Right lung (tissue), 5 donors: ENCODE data around the gene ANO6. TPM values are rescaled to one million over a fixed set of nuclear protein-coding genes. Genes with fewer than 3 reads are reported as not detected.

Experiments
- DNase-seq, 2 donors: peaks; one replicate each; pipeline ENCODE4 v3.0.0-alpha.2; 2013
- polyA plus RNA-seq, 5 donors: library from polyadenylated mRNA; unstranded; fragments of 120-200 nt; gene quantifications; one replicate each; pipeline versions ENCODE4 v1.2.1 to v1.2.3, GENCODE V29; 2013; ENCODE audit warnings: inconsistent platforms in 1 of 5, low replicate concordance in 1 of 5; ENCODE audit not compliant: insufficient read length in 5 of 5, insufficient read depth in 1 of 5

ANO6 gene
- polyA plus RNA-seq, 5 donors = 41.6 to 73.6 (median 64.2) TPM

- no peak for DNase-seq
Measured at GRCh38 chr12:45208604-45209487, 7.0 kb upstream of the ANO6 start.

GRCh38 chr12:45209784-45210183 lies 6.1 kb upstream of the ANO6 start:
- no peak for DNase-seq

- no peak for DNase-seq
Measured at GRCh38 chr12:45212064-45212463, 3.8 kb upstream of the ANO6 start.

GRCh38 chr12:45213107-45213506 lies 2.8 kb upstream of the ANO6 start:
- DNase-seq = no peak

- no peak for DNase-seq
Measured at GRCh38 chr12:45214071-45214470, 1.8 kb upstream of the ANO6 start.

- peak in 1 of 2 donors; percentile 38 for DNase-seq
Measured at GRCh38 chr12:45214749-45215418, 1.0 kb upstream of the ANO6 start.

- peak; percentile 63 to 75 for DNase-seq
Measured at GRCh38 chr12:45216230-45216982, 511 bp downstream of the ANO6 start.

GRCh38 chr12:45216983-45217485 lies 1.1 kb downstream of the ANO6 start:
- no peak for DNase-seq

- DNase-seq = no peak
Measured at GRCh38 chr12:45217846-45218245, 2.0 kb downstream of the ANO6 start.

- DNase-seq = no peak
Measured at GRCh38 chr12:45219621-45220020, 3.7 kb downstream of the ANO6 start.

- DNase-seq = no peak
Measured at GRCh38 chr12:45220363-45220931, 4.6 kb downstream of the ANO6 start.

GRCh38 chr12:45220969-45221368 lies 5.1 kb downstream of the ANO6 start:
- DNase-seq = no peak

GRCh38 chr12:45223868-45224267 lies 8.0 kb downstream of the ANO6 start:
- DNase-seq = no peak

- DNase-seq = no peak
Measured at GRCh38 chr12:45224311-45224710, 8.4 kb downstream of the ANO6 start.

- no peak for DNase-seq
Measured at GRCh38 chr12:45226021-45226420, 10.1 kb downstream of the ANO6 start.

- DNase-seq = no peak
Measured at GRCh38 chr12:45227316-45228067, 11.6 kb downstream of the ANO6 start.

GRCh38 chr12:45231515-45232145 lies 15.7 kb downstream of the ANO6 start:
- no peak for DNase-seq

- no peak for DNase-seq
Measured at GRCh38 chr12:45232146-45232755, 16.4 kb downstream of the ANO6 start.

GRCh38 chr12:45232756-45233372 lies 17.0 kb downstream of the ANO6 start:
- DNase-seq = no peak
